IMR-90 (cell line): Measurements from ENCODE around the gene PC.

Experiments used
- POLR2A ChIP-seq: IDR thresholded peaks from 2 replicates; pipeline ENCODE4 v1.6.1; 2012; ENCODE audit warnings: mild to moderate bottlenecking, low read depth, low read length
- TF ChIP-seq, protein P1 (sequence below): conservative IDR thresholded peaks from 2 replicates; pipeline ENCODE4 v1.5.1; 2012; ENCODE audit warnings: mild to moderate bottlenecking, low read depth, low read length, improper control_type of control experiment
- TF ChIP-seq, protein P2 (sequence below): fragments of 150-350 bp; IDR thresholded peaks from 2 replicates; pipeline ENCODE4 v1.6.1; 2016; ENCODE audit warnings: low read depth, mild to moderate bottlenecking, low read length, moderate library complexity, borderline replicate concordance

- TF ChIP-seq, protein P1, sequence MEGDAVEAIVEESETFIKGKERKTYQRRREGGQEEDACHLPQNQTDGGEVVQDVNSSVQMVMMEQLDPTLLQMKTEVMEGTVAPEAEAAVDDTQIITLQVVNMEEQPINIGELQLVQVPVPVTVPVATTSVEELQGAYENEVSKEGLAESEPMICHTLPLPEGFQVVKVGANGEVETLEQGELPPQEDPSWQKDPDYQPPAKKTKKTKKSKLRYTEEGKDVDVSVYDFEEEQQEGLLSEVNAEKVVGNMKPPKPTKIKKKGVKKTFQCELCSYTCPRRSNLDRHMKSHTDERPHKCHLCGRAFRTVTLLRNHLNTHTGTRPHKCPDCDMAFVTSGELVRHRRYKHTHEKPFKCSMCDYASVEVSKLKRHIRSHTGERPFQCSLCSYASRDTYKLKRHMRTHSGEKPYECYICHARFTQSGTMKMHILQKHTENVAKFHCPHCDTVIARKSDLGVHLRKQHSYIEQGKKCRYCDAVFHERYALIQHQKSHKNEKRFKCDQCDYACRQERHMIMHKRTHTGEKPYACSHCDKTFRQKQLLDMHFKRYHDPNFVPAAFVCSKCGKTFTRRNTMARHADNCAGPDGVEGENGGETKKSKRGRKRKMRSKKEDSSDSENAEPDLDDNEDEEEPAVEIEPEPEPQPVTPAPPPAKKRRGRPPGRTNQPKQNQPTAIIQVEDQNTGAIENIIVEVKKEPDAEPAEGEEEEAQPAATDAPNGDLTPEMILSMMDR = no peak
- TF ChIP-seq POLR2A = no peak
- TF ChIP-seq, protein P2, sequence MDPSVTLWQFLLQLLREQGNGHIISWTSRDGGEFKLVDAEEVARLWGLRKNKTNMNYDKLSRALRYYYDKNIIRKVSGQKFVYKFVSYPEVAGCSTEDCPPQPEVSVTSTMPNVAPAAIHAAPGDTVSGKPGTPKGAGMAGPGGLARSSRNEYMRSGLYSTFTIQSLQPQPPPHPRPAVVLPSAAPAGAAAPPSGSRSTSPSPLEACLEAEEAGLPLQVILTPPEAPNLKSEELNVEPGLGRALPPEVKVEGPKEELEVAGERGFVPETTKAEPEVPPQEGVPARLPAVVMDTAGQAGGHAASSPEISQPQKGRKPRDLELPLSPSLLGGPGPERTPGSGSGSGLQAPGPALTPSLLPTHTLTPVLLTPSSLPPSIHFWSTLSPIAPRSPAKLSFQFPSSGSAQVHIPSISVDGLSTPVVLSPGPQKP = no peak
Measured at GRCh38 chr11:66966351-66966750, 8.2 kb upstream of the PC start.
